Tibial artery (tissue), 4 donors: ENCODE measurements around the gene CRACR2A.

Source experiments
- DNase-seq, 2 donors: peaks; one replicate each; pipeline ENCODE4 v3.0.0-alpha.2; 2019
- H3K27ac ChIP-seq, 2 donors: fragments of 200-600 bp; sonication (generic) in 1 of 2; 1 replicate in 1 of 2; 2 replicates in 1 of 2; pipeline ENCODE4 v1.5.1; 2018 to 2019; ENCODE audit warnings: mild to moderate bottlenecking in 1 of 2
- H3K27me3 ChIP-seq, 2 donors: fragments of 200-600 bp; sonication (generic) in 1 of 2; one replicate each; pipeline versions ENCODE4 v1.5.1 to v1.6.0; 2016 to 2019
- H3K36me3 ChIP-seq, 3 donors: fragments of 200-600 bp; sonication (generic) in 2 of 3; one replicate each; pipeline ENCODE4 v1.5.1; 2016 to 2019; ENCODE audit warnings: mild to moderate bottlenecking in 2 of 3
- H3K4me1 ChIP-seq, 4 donors: fragments of 200-600 bp; sonication (generic) in 2 of 4; 1 replicate in 3 of 4; 2 replicates in 1 of 4; pipeline ENCODE4 v1.5.1; 2016 to 2019
- H3K4me3 ChIP-seq, 2 donors: fragments of 200-600 bp; sonication (generic) in 1 of 2; 1 replicate in 1 of 2; 2 replicates in 1 of 2; pipeline ENCODE4 v1.5.1; 2018 to 2019; ENCODE audit warnings: mild to moderate bottlenecking in 2 of 2
- H3K9me3 ChIP-seq, 3 donors: fragments of 200-600 bp; sonication (generic) in 1 of 3; one replicate each; pipeline ENCODE4 v1.5.1; 2016 to 2019
- CTCF ChIP-seq, 2 experiments: fragments of 200-600 bp in 1 of 2; fragments of 450-650 bp in 1 of 2; IDR thresholded peaks; one replicate each; pipeline ENCODE4 v1.5.1; 2017 to 2019; ENCODE audit warnings: antibody characterized with exemption in 2 of 2, mild to moderate bottlenecking in 1 of 2, moderate library complexity in 1 of 2
- intact Hi-C: fragments of 100-400 bp; cut with DNase I; formaldehyde crosslinking; loops from one replicate; pipeline ENCODE4 v1.15.0; 2023; ENCODE audit warnings: low total_unique reads

CRACR2A gene

GRCh38 chr12:3686463-3686862, 66.4 kb downstream of the CRACR2A start:
- H3K4me3 ChIP-seq: no peak overlapping the region
- DNase-seq: no peak
- no peak for TF ChIP-seq CTCF (IDR thresholded peaks at IDR 0.05)

GRCh38 chr12:3685830-3686229, 67.1 kb downstream of the CRACR2A start:
- intact Hi-C loops: no loop called here
- Histone ChIP-seq H3K27me3 (no peaks in the 10 kb centered on the region), H3K9me3 (no peaks in the 10 kb centered on the region), H3K27ac (no peak overlapping the region), H3K4me3 (no peak overlapping the region), H3K36me3 (no peaks in the 10 kb centered on the region), H3K4me1 (no peaks in the 10 kb centered on the region)
- DNase-seq: no peak
- TF ChIP-seq CTCF (IDR thresholded peaks at IDR 0.05): no peak

More at GRCh38 chr12:3686463-3686862, 66.4 kb downstream of the CRACR2A start:
- no peaks in the 10 kb centered on the region for H3K27me3 ChIP-seq
- H3K36me3 ChIP-seq: no peaks in the 10 kb centered on the region
- intact Hi-C loops: no loop called here
- no peak overlapping the region for H3K27ac ChIP-seq
- H3K9me3 ChIP-seq: no peaks in the 10 kb centered on the region
- H3K4me1 ChIP-seq: no peaks in the 10 kb centered on the region

- no peaks in the 10 kb centered on the region for H3K4me1 ChIP-seq
- no peaks in the 10 kb centered on the region for H3K9me3 ChIP-seq
- no peak for DNase-seq
- TF ChIP-seq CTCF (IDR thresholded peaks at IDR 0.05): no peak
- intact Hi-C loops: no loop called here
- H3K27me3 ChIP-seq: no peaks in the 10 kb centered on the region
- H3K36me3 ChIP-seq: peaks cover 0 to 4% (median 0%) of the 10 kb centered on the region in 3 donors
- no peak overlapping the region for H3K27ac ChIP-seq
- H3K4me3 ChIP-seq: no peak overlapping the region
Measured at GRCh38 chr12:3684449-3685051, 68.4 kb downstream of the CRACR2A start.

- intact Hi-C loops: no loop called here
- H3K4me3 ChIP-seq: no peak overlapping the region
- H3K9me3 ChIP-seq: no peaks in the 10 kb centered on the region
- TF ChIP-seq CTCF (IDR thresholded peaks at IDR 0.05): no peak
- H3K27ac ChIP-seq: no peak overlapping the region
- H3K36me3 ChIP-seq: peaks cover 0 to 8% (median 3%) of the 10 kb centered on the region in 3 donors
- H3K27me3 ChIP-seq: no peaks in the 10 kb centered on the region
- H3K4me1 ChIP-seq: no peaks in the 10 kb centered on the region
- DNase-seq: no peak
Measured at GRCh38 chr12:3683670-3684069, 69.2 kb downstream of the CRACR2A start.

- no peaks in the 10 kb centered on the region for H3K9me3 ChIP-seq
- intact Hi-C loops: no loop called here
- no peak for TF ChIP-seq CTCF (IDR thresholded peaks at IDR 0.05)
- peaks cover 0 to 13% (median 4%) of the 10 kb centered on the region in 3 donors for H3K36me3 ChIP-seq
- no peaks in the 10 kb centered on the region for H3K27me3 ChIP-seq
- no peak overlapping the region for H3K27ac ChIP-seq
- DNase-seq: no peak
- H3K4me3 ChIP-seq: no peak overlapping the region
- H3K4me1 ChIP-seq: no peaks in the 10 kb centered on the region
Measured at GRCh38 chr12:3681595-3682061, 71.3 kb downstream of the CRACR2A start.
